ENCODE results near the gene FOXE3. TPM values are rescaled to one million over a fixed set of nuclear protein-coding genes. Genes with fewer than 3 reads are reported as not detected.

FOXE3 gene
- total and polyA plus RNA-seq, 10 of the 15 experiments (the other 5 are each of a cell fraction or from before 2014, with no cell fraction given): 0.13 TPM; not detected in 9

GRCh38 chr1:47378147-47378546, 37.9 kb upstream of the FOXE3 start:
- peaks cover 2 to 14% of the 10 kb centered on the region in 2 experiments for H3K36me3 ChIP-seq (ENCODE audit: control insufficient read depth in 2 of 2, insufficient read depth in 2 of 2, low read length in 1 of 2)
- WGBS (ENCODE audit: insufficient coverage, insufficient replicate concordance, low lambda C conversion rate, missing lambda C conversion rate): 95% methylated on average over 1 of the region's 1 CpG
- SMC1A ChIA-PET (ENCODE audit: uncharacterized antibody, unreplicated experiment): no interaction called here

DNA sequence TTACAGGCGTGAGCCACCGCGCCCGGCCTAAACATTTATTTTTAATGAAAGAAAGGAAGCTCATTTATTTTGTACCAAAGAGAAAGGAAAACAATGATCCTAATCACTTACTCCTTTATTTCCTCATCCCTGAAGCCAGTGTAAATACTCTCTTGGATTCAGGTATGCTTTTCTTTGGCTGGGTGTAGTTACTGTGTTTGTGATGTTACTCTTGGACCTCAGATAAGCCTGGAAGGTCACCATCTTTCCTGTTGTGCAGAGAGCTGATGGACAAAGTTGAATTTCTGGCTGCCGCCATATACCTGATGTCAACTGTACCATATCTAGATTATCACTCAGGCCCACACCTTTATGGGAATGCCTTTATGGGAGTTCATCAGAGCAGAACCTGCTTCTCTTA, 35.4 kb upstream of the FOXE3 start:
- intact Hi-C loops (cut with micrococcal nuclease; ENCODE audit: unreplicated experiment) (no loop called here), in situ Hi-C loops (cut with MboI) (no loop called here)
- peaks cover 2 to 9% of the 10 kb centered on the region in 2 experiments; a peak in 3 of 4 replicates for H3K36me3 ChIP-seq (ENCODE audit: control insufficient read depth in 2 of 2, insufficient read depth in 2 of 2, low read length in 1 of 2)

More at GRCh38 chr1:47378147-47378546, 37.9 kb upstream of the FOXE3 start:
- Histone ChIP-seq H3K4me3 (no peak overlapping the region), H4K20me1 (ENCODE audit: control insufficient read depth, insufficient read depth) (no peaks in the 10 kb centered on the region), H3K9ac (ENCODE audit: control insufficient read depth, insufficient read depth, low read length) (no peak overlapping the region), H2AFZ (ENCODE audit: control insufficient read depth, low read depth, low read length) (no peak overlapping the region), H3K27me3 (replicated peaks in 1 of 2; ENCODE audit: control insufficient read depth in 2 of 2, insufficient read depth in 2 of 2, low read length in 1 of 2) (no peaks in the 10 kb centered on the region), H3K27ac (ENCODE audit: control insufficient read depth, insufficient read depth) (no peak overlapping the region), H3K9me3 (replicated peaks; ENCODE audit: control insufficient read depth, insufficient read depth, low read length) (no peaks in the 10 kb centered on the region), H3K79me2 (ENCODE audit: control insufficient read depth, insufficient read depth, low read length) (no peaks in the 10 kb centered on the region), H3K4me1 (ENCODE audit: control insufficient read depth, insufficient read depth, low read length) (no peaks in the 10 kb centered on the region), H3K4me2 (ENCODE audit: control insufficient read depth, insufficient read depth) (no peak overlapping the region)
- no peak for TF ChIP-seq POLR2AphosphoS2 (IDR thresholded peaks at IDR 0.05; ENCODE audit: low read depth, low read length)
- in situ Hi-C loops (cut with MboI): no loop called here
- ATAC-seq (no peak), DNase-seq (ENCODE audit: low read depth, low spot score) (no peak), FAIRE-seq (no peak)
- CTCF ChIA-PET: no interaction called here
- RAD21 ChIA-PET (ENCODE audit: unreplicated experiment): no interaction called here
- no TSS peak for BruUV-seq (replicated peaks)
- POLR2A ChIA-PET: no interaction called here
- intact Hi-C loops (cut with micrococcal nuclease; ENCODE audit: unreplicated experiment): no loop called here

More for the DNA sequence above, 35.4 kb upstream of the FOXE3 start:
- Histone ChIP-seq H3K4me2 (ENCODE audit: control insufficient read depth, insufficient read depth) (no peak overlapping the region), H3K9ac (ENCODE audit: control insufficient read depth, insufficient read depth, low read length) (no peak overlapping the region), H3K4me1 (ENCODE audit: control insufficient read depth, insufficient read depth, low read length) (no peaks in the 10 kb centered on the region), H3K27me3 (replicated peaks in 1 of 2; ENCODE audit: control insufficient read depth in 2 of 2, insufficient read depth in 2 of 2, low read length in 1 of 2) (no peaks in the 10 kb centered on the region), H3K27ac (ENCODE audit: control insufficient read depth, insufficient read depth) (no peak overlapping the region), H3K9me3 (replicated peaks; ENCODE audit: control insufficient read depth, insufficient read depth, low read length) (no peaks in the 10 kb centered on the region), H3K79me2 (ENCODE audit: control insufficient read depth, insufficient read depth, low read length) (no peaks in the 10 kb centered on the region), H2AFZ (ENCODE audit: control insufficient read depth, low read depth, low read length) (no peak overlapping the region), H4K20me1 (ENCODE audit: control insufficient read depth, insufficient read depth) (no peaks in the 10 kb centered on the region), H3K4me3 (no peak overlapping the region)
- DNase-seq (ENCODE audit: low read depth, low spot score): no peak
- ChIA-PET RAD21 (ENCODE audit: unreplicated experiment) (no interaction called here), CTCF (interaction anchor here (0.6 to 1.8 kb wide), 2 partner anchors 118 to 345 kb away, joined by 3 to 4 read pairs; no protein-coding TSS in a partner anchor), SMC1A (ENCODE audit: uncharacterized antibody, unreplicated experiment) (no interaction called here), POLR2A (no interaction called here)
- ATAC-seq: no peak
- WGBS (ENCODE audit: insufficient coverage, insufficient replicate concordance, low lambda C conversion rate, missing lambda C conversion rate): 100% methylated on average over 5 of the region's 5 CpGs
- no peak for FAIRE-seq
- TF ChIP-seq HCFC1 (IDR thresholded peaks at IDR 0.05; ENCODE audit: low read length): no peak
- no peak for TF ChIP-seq ZSCAN29 (IDR thresholded peaks at IDR 0.05)
- no peak for TF ChIP-seq STAT3 (IDR thresholded peaks at IDR 0.05; ENCODE audit: low read depth, low read length)
- TF ChIP-seq, protein P1, sequence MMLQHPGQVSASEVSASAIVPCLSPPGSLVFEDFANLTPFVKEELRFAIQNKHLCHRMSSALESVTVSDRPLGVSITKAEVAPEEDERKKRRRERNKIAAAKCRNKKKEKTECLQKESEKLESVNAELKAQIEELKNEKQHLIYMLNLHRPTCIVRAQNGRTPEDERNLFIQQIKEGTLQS (IDR thresholded peaks at IDR 0.05; ENCODE audit: borderline replicate concordance, extremely low read depth, low read depth, low read length): no peak
- no peak for TF ChIP-seq NFXL1 (IDR thresholded peaks at IDR 0.05; ENCODE audit: borderline replicate concordance)
- BruUV-seq (replicated peaks): no TSS peak
